ENCODE results near the gene ATRAID.

ATRAID gene

DNA sequence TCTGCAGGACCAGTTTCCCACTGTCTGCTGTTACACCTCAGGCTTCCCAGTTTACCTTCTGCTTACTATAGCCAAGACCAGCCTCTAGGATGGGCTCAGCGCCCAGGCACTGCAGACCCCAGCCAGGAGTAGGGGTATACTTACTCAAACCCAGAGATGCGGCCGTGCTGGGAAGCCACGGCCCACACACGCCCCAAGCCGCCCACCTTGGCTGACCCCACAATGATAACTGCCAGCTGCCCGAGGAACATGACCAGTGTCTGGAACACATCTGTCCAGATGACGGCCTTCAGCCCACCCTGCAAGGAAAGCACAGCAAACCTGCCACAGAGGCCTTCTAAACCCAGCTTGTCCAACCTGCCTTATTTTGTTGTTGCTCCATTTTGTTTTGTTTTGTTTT lies 6.6 kb upstream of the ATRAID start:
- H3K79me2 ChIP-seq (ENCODE audit: insufficient read depth, low read length), result no peaks in the 10 kb centered on the region
- H3K9me3 ChIP-seq (ENCODE audit: insufficient read depth, low read length), result no peaks in the 10 kb centered on the region
- H4K20me1 ChIP-seq (ENCODE audit: low read depth, low read length), result no peaks in the 10 kb centered on the region
- H3K4me2 ChIP-seq (ENCODE audit: low read depth, low read length, poor library complexity, severe bottlenecking), result no peak overlapping the region
- no peaks in the 10 kb centered on the region; the same call in 1 of the 2 replicates for H3K36me3 ChIP-seq (ENCODE audit: low read length)
- H2AFZ ChIP-seq (ENCODE audit: low read depth, low read length, severe bottlenecking), result no peak overlapping the region
- no peaks in the 10 kb centered on the region for H3K27me3 ChIP-seq (ENCODE audit: low read length)
- TF ChIP-seq, protein P1, sequence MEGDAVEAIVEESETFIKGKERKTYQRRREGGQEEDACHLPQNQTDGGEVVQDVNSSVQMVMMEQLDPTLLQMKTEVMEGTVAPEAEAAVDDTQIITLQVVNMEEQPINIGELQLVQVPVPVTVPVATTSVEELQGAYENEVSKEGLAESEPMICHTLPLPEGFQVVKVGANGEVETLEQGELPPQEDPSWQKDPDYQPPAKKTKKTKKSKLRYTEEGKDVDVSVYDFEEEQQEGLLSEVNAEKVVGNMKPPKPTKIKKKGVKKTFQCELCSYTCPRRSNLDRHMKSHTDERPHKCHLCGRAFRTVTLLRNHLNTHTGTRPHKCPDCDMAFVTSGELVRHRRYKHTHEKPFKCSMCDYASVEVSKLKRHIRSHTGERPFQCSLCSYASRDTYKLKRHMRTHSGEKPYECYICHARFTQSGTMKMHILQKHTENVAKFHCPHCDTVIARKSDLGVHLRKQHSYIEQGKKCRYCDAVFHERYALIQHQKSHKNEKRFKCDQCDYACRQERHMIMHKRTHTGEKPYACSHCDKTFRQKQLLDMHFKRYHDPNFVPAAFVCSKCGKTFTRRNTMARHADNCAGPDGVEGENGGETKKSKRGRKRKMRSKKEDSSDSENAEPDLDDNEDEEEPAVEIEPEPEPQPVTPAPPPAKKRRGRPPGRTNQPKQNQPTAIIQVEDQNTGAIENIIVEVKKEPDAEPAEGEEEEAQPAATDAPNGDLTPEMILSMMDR (IDR thresholded peaks at IDR 0.05; ENCODE audit: insufficient read depth, low read length, poor library complexity, severe bottlenecking), result no peak
- no peak for TF ChIP-seq EZH2phosphoT487 (conservative IDR thresholded peaks at IDR 0.05; ENCODE audit: low read length)
- H3K27ac ChIP-seq (ENCODE audit: low read depth, low read length), result no peak overlapping the region
- H3K9me2 ChIP-seq (replicated peaks; ENCODE audit: insufficient read depth, low read length), result no peaks in the 10 kb centered on the region
- no peak overlapping the region for H3K9ac ChIP-seq (ENCODE audit: low read length)
- H3F3A ChIP-seq (ENCODE audit: insufficient read depth), result 0 out of 2 replicates have a peak, but pooled peaks cover 5% of the 10 kb centered on the region
- no peak overlapping the region for H3K4me3 ChIP-seq (ENCODE audit: insufficient read depth, low read length, poor library complexity, severe bottlenecking)

DNA sequence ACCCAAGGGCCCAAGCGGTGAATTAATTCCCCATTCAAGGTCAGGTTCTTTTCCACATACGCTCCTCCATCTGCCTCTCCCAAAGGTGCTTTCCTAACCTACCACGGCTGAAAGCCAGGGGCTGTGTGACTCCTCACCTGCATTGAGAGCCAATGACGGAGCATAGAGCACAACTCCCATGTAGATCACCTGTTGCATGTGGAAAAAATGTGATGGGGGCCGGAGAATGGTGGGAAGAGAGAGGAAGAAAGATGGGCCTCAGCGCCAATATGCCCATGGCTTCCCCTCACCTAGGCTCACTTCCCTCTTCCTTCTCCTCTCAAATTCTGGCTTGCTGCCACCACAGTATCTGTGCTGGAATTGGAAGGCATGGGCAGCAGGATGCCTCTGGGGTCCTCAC lies 5.5 kb upstream of the ATRAID start:
- Histone ChIP-seq H3K9me2 (replicated peaks; ENCODE audit: insufficient read depth, low read length) (no peaks in the 10 kb centered on the region), H3K9me3 (ENCODE audit: insufficient read depth, low read length) (no peaks in the 10 kb centered on the region), H3K36me3 (ENCODE audit: low read length) (no peaks in the 10 kb centered on the region; the same call in 1 of the 2 replicates), H3K4me2 (ENCODE audit: low read depth, low read length, poor library complexity, severe bottlenecking) (no peak overlapping the region), H3K79me2 (ENCODE audit: insufficient read depth, low read length) (no peaks in the 10 kb centered on the region), H3K27ac (ENCODE audit: low read depth, low read length) (no peak overlapping the region), H3K9ac (ENCODE audit: low read length) (no peak overlapping the region), H3F3A (ENCODE audit: insufficient read depth) (0 out of 2 replicates have a peak, but pooled peaks cover 5% of the 10 kb centered on the region), H3K27me3 (ENCODE audit: low read length) (no peaks in the 10 kb centered on the region), H4K20me1 (ENCODE audit: low read depth, low read length) (no peaks in the 10 kb centered on the region), H3K4me3 (ENCODE audit: insufficient read depth, low read length, poor library complexity, severe bottlenecking) (no peak overlapping the region), H2AFZ (ENCODE audit: low read depth, low read length, severe bottlenecking) (no peak overlapping the region)
- no peak for TF ChIP-seq EZH2phosphoT487 (conservative IDR thresholded peaks at IDR 0.05; ENCODE audit: low read length)
- TF ChIP-seq, protein P1 (IDR thresholded peaks at IDR 0.05; ENCODE audit: insufficient read depth, low read length, poor library complexity, severe bottlenecking), result no peak

DNA sequence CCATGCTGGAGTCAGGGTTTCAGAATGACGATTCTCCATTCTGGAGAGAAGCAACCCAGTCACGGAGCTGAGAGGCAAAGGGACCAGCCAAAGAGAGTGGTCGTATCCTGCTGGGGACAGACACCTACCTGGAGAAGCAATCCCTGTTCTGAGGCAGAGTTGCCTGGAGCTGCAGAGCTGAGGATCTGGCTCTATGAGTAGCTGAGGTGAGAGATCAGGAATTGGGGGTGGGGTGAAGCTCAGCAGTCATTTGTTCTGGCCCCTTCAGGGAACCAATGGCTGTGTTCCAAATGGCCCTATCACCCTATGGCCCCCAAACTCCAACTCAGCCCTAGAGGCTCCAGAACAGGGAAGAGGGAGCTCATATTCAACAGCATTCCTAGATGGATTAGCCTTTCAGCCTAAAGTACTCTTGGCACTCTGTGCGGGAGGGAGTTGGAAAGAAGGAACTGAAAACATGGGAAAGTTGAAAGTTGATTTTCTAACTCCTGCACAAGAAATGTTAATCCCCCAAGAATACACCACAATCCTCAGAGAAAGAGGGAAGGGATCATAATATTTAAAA lies 3.3 kb upstream of the ATRAID start:
- Histone ChIP-seq H3K9me2 (replicated peaks; ENCODE audit: insufficient read depth, low read length) (no peaks in the 10 kb centered on the region), H3K27ac (ENCODE audit: low read depth, low read length) (no peak overlapping the region), H3K9ac (ENCODE audit: low read length) (no peak overlapping the region), H3K27me3 (ENCODE audit: low read length) (no peaks in the 10 kb centered on the region), H3K9me3 (ENCODE audit: insufficient read depth, low read length) (no peaks in the 10 kb centered on the region), H3K4me2 (ENCODE audit: low read depth, low read length, poor library complexity, severe bottlenecking) (no peak overlapping the region), H3K79me2 (ENCODE audit: insufficient read depth, low read length) (peaks cover 6% of the 10 kb centered on the region; the same call in 1 of the 2 replicates), H3K36me3 (ENCODE audit: low read length) (no peaks in the 10 kb centered on the region), H2AFZ (ENCODE audit: low read depth, low read length, severe bottlenecking) (no peak overlapping the region), H4K20me1 (ENCODE audit: low read depth, low read length) (no peaks in the 10 kb centered on the region), H3K4me3 (ENCODE audit: insufficient read depth, low read length, poor library complexity, severe bottlenecking) (no peak overlapping the region), H3F3A (ENCODE audit: insufficient read depth) (peaks cover 5% of the 10 kb centered on the region; the same call in 1 of the 2 replicates)
- no peak for TF ChIP-seq EZH2phosphoT487 (conservative IDR thresholded peaks at IDR 0.05; ENCODE audit: low read length)
- TF ChIP-seq, protein P1 (IDR thresholded peaks at IDR 0.05; ENCODE audit: insufficient read depth, low read length, poor library complexity, severe bottlenecking), result no peak

Data from SU-DHL-6 (cell line).